Measurements from ENCODE around the gene OR52E8.

GRCh38 chr11:5891216-5891800, 33.8 kb upstream of the OR52E8 start:
- TF ChIP-seq CTCF (IDR thresholded peaks at IDR 0.05) (peak in 2 of 3 experiments; percentile 37 to 68), POLR2A (IDR thresholded peaks at IDR 0.05) (no peak)
